GM10847 (cell line): ENCODE data around the gene ABCB10.

ENCODE experiments used
- POLR2A ChIP-seq: IDR thresholded peaks from 2 replicates; pipeline ENCODE4 v1.6.1; 2011; ENCODE audit not compliant: insufficient read length; ENCODE audit errors: extremely low read depth

ABCB10 gene

DNA sequence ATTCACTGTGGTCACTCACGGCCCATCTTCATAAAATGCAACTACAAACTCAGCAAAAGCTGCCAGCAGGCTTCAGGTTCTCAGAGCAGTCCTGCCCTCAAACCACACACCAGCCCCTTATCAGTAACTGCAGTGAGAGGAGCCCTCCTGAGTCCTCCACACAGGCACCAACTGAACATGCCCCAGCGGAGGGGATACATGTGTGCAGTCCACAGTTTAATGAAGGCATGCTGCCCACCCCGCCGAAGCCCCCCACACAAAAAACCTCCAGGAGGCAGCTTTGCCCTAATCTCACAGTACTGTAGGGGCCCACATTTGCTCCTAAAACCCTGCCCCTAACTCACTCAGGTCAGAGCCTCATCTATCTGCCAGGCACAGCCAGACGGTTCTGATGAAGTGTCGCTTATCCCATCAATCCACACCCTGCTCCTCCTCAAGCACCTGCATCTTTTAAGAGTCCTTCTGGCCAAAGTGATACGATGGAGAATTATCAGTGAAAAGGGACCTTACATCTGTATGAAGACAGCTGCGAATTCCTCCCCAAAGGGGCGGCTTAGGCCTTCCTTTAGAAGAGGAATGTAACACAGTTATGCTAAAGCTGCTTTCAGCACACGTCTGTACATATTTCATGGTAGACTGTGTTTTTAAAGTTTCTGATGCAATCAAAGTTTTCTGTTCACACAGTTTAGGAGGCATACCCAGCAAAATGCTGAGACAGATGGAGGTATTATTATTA, 3.5 kb downstream of the ABCB10 start:
- TF ChIP-seq POLR2A, result no peak

- no peak for TF ChIP-seq POLR2A
Measured at GRCh38 chr1:229553621-229554130, 4.8 kb downstream of the ABCB10 start.

DNA sequence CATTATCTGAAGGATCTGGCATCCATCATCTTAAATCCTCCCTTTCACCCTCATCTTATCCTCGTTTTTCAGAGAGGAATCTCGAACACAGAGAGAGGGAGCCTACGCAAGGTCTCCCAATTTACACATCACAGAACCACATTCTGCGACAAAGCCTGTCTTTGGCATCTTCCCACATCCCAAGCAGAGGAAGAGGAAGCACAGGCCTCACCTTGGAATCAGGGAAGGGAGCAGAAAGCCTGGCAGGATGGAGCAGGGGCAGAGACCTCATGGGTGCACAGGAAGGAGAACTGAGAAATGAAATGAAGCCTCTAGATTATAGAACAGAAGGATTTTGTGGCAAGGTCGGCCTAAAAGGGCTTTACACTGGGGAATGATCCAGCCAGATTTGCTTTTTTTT, 5.8 kb downstream of the ABCB10 start:
- TF ChIP-seq POLR2A, result no peak

DNA sequence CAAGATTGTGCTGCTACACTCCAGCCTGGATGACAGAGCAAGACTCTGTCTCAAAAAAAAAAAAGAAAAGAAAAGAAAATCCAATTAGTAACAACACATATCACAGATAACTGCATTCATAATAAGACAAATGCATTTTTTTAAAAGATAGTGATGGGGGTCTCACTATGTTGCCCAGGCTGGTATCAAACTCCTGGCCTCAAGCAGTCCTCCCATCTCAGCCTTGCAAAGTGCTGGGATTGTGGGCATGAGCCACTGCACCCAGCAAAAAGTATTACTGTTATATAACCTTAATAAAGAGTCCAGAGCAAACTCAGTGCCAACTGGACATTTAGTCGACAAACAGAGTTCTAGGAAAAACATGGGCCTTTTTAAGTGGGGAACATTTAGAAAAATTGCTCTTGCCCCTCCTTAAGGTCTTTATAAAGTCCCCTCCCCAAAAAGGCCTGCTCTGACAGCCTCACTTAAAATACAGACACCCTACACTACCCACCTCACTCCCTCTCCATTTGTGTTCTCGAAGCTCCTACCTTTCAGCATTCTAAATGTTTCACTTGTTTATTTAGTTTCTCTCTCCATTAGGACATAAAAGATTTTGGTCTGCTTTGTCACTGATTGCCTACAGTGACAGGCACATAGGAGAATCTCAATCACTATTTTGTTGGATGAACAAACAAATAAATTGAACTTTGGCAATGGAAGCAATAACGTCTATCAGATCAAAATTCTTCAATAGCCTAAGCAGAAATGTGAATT, 7.5 kb downstream of the ABCB10 start:
- TF ChIP-seq POLR2A, result no peak

DNA sequence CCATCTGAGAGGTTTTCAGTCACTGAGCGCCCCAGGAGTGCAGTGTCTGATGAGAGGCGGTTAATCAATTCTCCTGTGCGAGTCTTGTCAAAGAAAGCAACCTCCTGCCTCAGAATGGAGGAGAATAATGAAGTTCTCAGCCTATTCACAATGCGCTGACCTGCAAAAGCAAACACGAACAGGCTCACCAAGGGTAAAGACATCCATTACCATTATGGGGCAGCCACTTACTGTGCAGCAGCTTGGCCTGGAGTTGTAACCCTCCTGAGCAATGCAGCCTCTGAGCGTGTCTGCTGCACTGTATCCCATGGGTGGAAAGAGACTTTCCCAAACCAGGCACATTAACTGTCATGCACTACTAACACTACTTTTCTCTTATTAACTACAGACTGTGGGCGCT, 11.0 kb downstream of the ABCB10 start:
- no peak for TF ChIP-seq POLR2A

GRCh38 chr1:229544587-229544986, 13.9 kb downstream of the ABCB10 start:
- no peak for TF ChIP-seq POLR2A

- TF ChIP-seq POLR2A, result no peak
Measured at GRCh38 chr1:229539863-229540506, 18.5 kb downstream of the ABCB10 start.

DNA sequence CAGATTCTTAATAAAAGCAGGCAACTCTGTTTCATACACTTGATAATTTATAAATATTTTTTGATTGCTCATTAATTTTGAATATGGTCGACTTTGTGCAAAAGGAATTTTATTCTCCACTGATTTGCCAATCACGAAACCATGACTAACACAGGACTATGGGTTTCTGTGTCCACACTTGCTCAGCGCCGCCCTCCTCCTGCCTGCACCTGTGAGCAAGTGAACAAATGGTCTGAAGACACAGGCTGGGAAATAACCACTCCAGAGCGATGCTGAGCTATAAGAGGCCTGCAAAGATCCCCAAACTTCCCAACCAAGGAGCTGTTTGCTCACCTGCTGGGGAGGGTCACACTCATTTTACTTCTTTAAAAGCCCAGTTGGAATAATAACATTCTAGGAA, 19.6 kb downstream of the ABCB10 start:
- TF ChIP-seq POLR2A, result no peak

DNA sequence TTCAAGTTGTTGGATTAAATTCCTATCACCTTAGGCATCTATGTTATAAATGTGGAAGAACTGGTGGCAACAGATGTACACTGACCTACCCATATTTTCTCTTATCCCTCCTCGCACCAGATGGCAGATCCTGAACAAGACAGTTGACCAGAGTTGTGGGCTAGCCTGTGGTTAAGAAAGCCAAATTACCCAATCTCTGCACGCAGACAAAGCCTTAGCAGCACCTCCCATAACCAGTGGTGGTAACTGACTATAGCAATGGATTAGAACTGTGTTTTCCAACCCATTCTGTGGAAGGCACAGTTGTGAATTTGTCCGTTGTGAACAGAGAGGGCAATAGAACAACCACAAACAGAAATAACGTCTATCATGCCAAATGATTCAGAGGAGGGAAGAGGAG, 20.6 kb downstream of the ABCB10 start:
- no peak for TF ChIP-seq POLR2A

GRCh38 chr1:229536982-229537381, 21.5 kb downstream of the ABCB10 start:
- TF ChIP-seq POLR2A, result no peak

- no peak for TF ChIP-seq POLR2A
Measured at GRCh38 chr1:229535230-229535629, 23.3 kb downstream of the ABCB10 start.

DNA sequence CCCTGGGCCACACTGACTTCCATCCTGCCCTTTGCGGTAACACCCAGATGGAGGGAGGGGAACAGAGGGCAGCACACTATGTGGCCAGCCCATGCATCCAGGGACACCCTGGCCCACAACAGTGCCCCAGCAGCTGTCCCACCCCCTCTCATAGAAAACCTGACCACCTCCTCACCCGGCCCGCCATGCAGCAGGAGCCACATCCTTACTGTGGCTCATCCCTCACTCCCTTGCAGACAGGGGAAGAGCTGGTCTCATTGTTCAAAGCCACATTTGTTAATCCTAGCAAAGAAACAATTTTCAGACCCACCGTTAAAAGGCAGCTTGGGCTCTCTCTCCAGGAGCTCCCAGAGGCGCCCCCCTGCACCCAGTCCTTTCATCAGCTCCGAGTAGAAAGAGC, 27.2 kb downstream of the ABCB10 start:
- TF ChIP-seq POLR2A, result no peak

GRCh38 chr1:229529639-229530038, 28.9 kb downstream of the ABCB10 start:
- no peak for TF ChIP-seq POLR2A

DNA sequence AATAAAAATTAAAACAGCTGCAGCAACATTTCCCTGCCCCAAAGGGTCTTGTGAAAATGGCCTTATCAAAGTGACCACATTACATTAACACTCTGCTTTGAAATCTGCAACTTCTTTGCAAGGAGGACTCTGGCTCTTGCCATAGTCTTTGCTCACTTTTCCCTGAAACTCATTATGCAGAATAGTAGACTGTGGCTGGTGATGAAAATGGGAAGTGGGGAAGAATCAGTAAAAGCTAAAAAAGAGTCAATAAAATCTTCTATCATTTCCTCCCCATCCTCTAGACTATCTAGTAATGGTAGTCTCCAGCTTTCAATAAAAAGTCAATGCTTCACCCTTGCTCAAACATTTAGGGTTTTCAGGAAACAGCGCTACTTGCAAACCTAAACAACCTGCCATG, 31.8 kb downstream of the ABCB10 start:
- TF ChIP-seq POLR2A, result no peak

DNA sequence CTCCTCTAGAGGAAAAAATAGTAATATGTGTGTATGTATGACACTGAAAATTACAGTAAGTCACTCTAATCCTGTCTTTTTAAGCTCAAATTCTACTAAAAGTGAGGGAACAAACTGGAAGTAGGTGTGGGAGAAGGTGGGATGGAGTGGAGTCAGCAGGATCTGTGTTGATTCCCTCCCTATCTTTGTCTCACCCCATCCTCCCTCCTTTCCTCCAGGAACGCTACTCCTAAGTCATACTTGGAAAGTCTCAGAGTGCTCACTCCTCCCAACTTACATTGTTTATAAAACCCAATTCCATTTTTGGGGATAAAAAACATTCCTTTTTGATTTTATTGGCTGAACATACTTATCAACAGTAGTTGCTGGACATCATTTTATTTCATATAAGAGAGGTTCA, 35.5 kb downstream of the ABCB10 start:
- TF ChIP-seq POLR2A, result no peak
